Psoas muscle (tissue), 8 donors: Measurements from ENCODE around the gene TMEM82. TPM values are rescaled to one million over a fixed set of nuclear protein-coding genes. Genes with fewer than 3 reads are reported as not detected.
"Not testable (repeated sequence)": the region's sequence is repeated elsewhere in the genome, so short reads cannot be mapped to it uniquely, and the experiment has no call there.

ENCODE experiments used
- ATAC-seq, 4 donors: fragments of 200-7000 bp; cut with Tn5 transposase; one replicate each; pipeline ENCODE4 v1.9.1; 2020; ENCODE audit warnings: moderate library complexity in 3 of 4, mild to moderate bottlenecking in 2 of 4
- DNase-seq, 2 donors: peaks; one replicate each; pipeline ENCODE4 v3.0.0-alpha.2; 2020
- H3K27ac ChIP-seq: fragments of 200-600 bp; one replicate; pipeline ENCODE4 v1.8.0; 2022
- H3K27me3 ChIP-seq, 3 donors: fragments of 200-600 bp in 1 of 3; one replicate each; pipeline versions ENCODE4 v1.6.1 to v1.8.0; 2013 to 2022; ENCODE audit warnings: low read length in 2 of 3, mild to moderate bottlenecking in 2 of 3, moderate library complexity in 1 of 3; ENCODE audit not compliant: insufficient read depth in 3 of 3
- H3K36me3 ChIP-seq, 2 donors: fragments of 200-600 bp in 1 of 2; one replicate each; pipeline versions ENCODE4 v1.6.1 to v1.8.0; 2013 to 2022; ENCODE audit warnings: low read depth in 1 of 2, mild to moderate bottlenecking in 1 of 2, moderate library complexity in 1 of 2; ENCODE audit not compliant: insufficient read depth in 1 of 2
- H3K4me1 ChIP-seq: fragments of 200-600 bp; one replicate; pipeline ENCODE4 v1.8.0; 2022
- H3K4me3 ChIP-seq: fragments of 200-600 bp; one replicate; pipeline ENCODE4 v1.8.0; 2022; ENCODE audit warnings: mild to moderate bottlenecking
- H3K9me3 ChIP-seq: fragments of 200-600 bp; one replicate; pipeline ENCODE4 v1.8.0; 2022
- WGBS, 3 donors: extraction: QIAGEN DNeasy Blood & Tissue Kit; methylation state at CpG; one replicate each; pipeline versions ENCODE4 v1.1.6 to v1.1.7; 2013; 5-methylcytosine and 5-hydroxymethylcytosine counted together
- intact Hi-C, 2 donors: fragments of 100-400 bp; cut with DNase I; formaldehyde crosslinking; loops; one replicate each; pipeline versions ENCODE4 v1.11.0 to v1.14.2; 2022
- long read RNA-seq, 2 donors: library from polyadenylated mRNA; unstranded; transcript quantifications; one replicate each; pipeline ENCODE4 v2.0.0, GENCODE V29; 2021
- polyA plus RNA-seq, 3 donors: library from polyadenylated mRNA; stranded (reverse); fragments of 200-250 nt; gene quantifications; one replicate each; pipeline ENCODE4 v1.2.3, GENCODE V29; 2013
- total RNA-seq, 4 donors: library from RNA; stranded (reverse); fragmentation: NEBNext Ultra II Directional in 2 of 4; extraction: Animal tissue kit (Norgen Biotek cat#: 25700) in 2 of 4; gene quantifications; one replicate each; pipeline versions ENCODE4 v1.2.1 to v1.2.4, GENCODE V29; 2021 to 2023
- TF ChIP-seq, protein P1 (sequence below): fragments of 200-600 bp; IDR thresholded peaks from one replicate; pipeline ENCODE4 v1.8.0; 2022; ENCODE audit warnings: antibody characterized with exemption
- donor health status: healthy with polysubstance abuse.
- donor health status: DM: no; HTN: no; CAD: no; lungs with moderate emphysema.
- donor health status: Bipolar disorder and iron deficiency.
- donor health status: healthy.
- donor health status: DM: yes; HTN: yes; CAD: no.
- donor health status: DM: no; HTN: no; CAD: no.
- donor health status: DM: no; HTN: no; CAD: no.
- donor health status: DM: yes; HTN: yes; CAD: no.

TMEM82 gene
- not detected for total RNA-seq
- not detected for polyA plus RNA-seq
- long read RNA-seq, donor 1 = 0 reads
- long read RNA-seq, donor 2 = 0 reads

DNA sequence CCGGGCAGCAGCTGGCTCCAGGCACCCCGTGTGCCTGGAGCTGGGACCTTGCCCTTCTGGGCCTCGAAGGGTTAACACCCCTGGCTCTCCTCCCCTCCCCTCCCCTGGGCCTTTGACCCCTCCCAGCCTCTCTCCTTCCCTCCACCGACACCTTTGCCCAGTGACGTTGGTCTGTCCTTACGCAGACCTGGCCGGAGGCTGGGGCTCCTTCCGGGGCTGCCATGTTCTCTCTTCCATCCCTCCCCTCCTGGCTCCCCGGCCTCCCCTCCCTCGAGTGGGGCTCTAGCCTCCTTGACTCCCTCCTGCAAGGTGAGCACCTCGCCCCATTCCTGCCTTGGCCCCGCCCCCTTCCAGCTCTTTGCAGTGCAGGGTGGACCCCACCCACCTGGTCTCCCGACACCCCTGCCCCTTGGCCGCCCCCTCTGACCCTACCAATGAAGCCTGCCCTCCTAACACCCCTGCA is at the start of gene TMEM82:
TSS of gene TMEM82 (plus strand) at position 161 of the 463 bp plus-strand sequence. CDS start at position 222, 61 bp downstream.
- H3K9me3 ChIP-seq = no peaks in the 10 kb centered on the region
- DNase-seq (no peak), ATAC-seq (no peak)
- H3K4me1 ChIP-seq = peaks cover 11% of the 10 kb centered on the region
- TF ChIP-seq, protein P1, sequence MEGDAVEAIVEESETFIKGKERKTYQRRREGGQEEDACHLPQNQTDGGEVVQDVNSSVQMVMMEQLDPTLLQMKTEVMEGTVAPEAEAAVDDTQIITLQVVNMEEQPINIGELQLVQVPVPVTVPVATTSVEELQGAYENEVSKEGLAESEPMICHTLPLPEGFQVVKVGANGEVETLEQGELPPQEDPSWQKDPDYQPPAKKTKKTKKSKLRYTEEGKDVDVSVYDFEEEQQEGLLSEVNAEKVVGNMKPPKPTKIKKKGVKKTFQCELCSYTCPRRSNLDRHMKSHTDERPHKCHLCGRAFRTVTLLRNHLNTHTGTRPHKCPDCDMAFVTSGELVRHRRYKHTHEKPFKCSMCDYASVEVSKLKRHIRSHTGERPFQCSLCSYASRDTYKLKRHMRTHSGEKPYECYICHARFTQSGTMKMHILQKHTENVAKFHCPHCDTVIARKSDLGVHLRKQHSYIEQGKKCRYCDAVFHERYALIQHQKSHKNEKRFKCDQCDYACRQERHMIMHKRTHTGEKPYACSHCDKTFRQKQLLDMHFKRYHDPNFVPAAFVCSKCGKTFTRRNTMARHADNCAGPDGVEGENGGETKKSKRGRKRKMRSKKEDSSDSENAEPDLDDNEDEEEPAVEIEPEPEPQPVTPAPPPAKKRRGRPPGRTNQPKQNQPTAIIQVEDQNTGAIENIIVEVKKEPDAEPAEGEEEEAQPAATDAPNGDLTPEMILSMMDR = no peak
- peaks cover 0 to 8% of the 10 kb centered on the region in 2 donors for H3K36me3 ChIP-seq
- peak within 1 kb of the TSS; percentile 32 for H3K27ac ChIP-seq
- no peak within 1 kb of the TSS for H3K4me3 ChIP-seq
- intact Hi-C loops = no loop called here
- H3K27me3 ChIP-seq = no peaks in the 10 kb centered on the region
- 43 to 56% (median 46%) methylated on average over 11 to 14 of the region's 14 CpGs for WGBS, 3 donors

DNA sequence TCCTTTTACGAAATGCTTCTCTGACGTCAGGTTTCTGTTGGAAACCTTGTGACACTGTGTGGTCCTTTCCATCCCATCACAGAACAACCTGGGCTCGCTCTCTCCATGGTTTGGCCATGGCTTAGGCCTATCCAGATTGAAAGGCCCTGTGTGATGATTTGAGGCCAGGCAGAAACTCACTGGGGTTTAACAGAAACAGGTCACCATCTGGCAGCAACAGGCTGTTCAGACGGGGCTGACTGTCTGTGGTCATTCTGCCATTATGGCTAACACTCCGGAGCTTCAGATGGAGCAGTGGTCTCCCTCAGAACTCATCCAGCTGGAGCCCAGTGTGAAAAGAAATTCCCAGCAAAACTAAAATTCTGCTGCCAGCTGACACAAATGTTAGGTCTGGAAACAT is 48.9 kb upstream of the TMEM82 start:
- H3K9me3 ChIP-seq = no peaks in the 10 kb centered on the region
- intact Hi-C loops = no loop called here
- 62 to 77% (median 66%) methylated on average over 5 of the region's 5 CpGs for WGBS, 3 donors

DNA sequence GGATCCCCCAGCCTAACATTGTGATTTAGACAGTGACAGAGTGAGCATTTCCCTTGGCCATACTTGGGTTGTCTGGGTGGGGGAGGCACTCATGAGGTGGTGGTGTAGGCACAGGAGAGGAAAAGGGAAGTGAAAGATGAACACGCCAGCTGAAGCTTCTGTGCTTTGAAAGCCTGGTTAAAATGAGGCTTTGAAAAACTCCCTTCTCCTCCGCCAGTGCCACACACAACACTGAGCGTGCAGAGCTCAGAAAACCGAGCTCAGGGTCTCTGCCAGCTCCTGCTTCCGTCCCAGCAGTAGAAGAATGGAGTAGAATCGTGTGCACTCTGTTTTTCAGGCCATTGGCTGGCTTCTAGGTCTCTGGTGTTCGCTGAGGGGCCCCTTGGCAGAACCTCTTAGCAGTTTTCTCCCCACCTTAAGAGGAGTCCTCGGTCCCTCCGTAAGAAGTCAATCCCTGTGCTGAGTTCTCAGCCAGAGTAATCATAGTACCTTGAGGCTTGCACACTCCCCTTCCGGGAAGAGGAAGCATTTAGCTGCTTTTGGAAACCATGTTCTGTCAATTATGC is 45.3 kb upstream of the TMEM82 start:
- Histone ChIP-seq H3K4me3 (peak overlapping the region; percentile 8), H3K9me3 (no peaks in the 10 kb centered on the region), H3K27me3 (no peaks in the 10 kb centered on the region), H3K36me3 (peaks cover 6 to 16% of the 10 kb centered on the region in 2 donors), H3K4me1 (peaks cover 42% of the 10 kb centered on the region), H3K27ac (peak overlapping the region; percentile 3)
- TF ChIP-seq, protein P1 = no peak
- peak in 2 of 4 donors; percentile 20 to 32 for ATAC-seq
- DNase-seq = no peak
- intact Hi-C loops = no loop called here
- 35 to 59% (median 39%) methylated on average over 10 of the region's 10 CpGs for WGBS, 3 donors

More for the DNA sequence above, 48.9 kb upstream of the TMEM82 start:
- Histone ChIP-seq H3K27me3 (no peaks in the 10 kb centered on the region), H3K4me3 (no peak overlapping the region), H3K4me1 (peaks cover 42% of the 10 kb centered on the region), H3K27ac (no peak overlapping the region), H3K36me3 (peaks cover 6 to 14% of the 10 kb centered on the region in 2 donors)
- DNase-seq (no peak), ATAC-seq (no peak)
- TF ChIP-seq, protein P1 = no peak

DNA sequence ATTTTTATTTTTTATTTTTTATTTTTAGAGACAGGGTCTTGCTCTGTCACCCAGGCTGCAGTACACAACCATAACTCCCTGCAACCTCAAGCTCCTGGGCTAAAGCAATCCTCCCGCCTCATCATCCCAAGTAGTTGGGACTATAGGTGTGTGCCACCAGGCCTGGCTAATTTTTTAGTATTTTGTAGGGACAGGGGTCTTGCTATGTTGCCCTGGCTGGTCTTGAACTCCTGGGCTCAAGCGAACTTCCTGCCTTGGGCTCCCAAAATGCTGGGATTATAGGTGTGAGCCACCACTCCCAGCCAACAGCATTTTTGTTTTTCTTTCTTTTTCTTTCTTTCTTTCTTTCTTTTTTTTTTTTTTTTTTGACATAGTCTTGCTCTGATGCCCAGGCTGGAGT is 44.1 kb upstream of the TMEM82 start:
- H3K36me3 ChIP-seq = peaks cover 6 to 19% of the 10 kb centered on the region in 2 donors
- H3K9me3 ChIP-seq = no peaks in the 10 kb centered on the region
- H3K4me3 ChIP-seq = no peak overlapping the region
- intact Hi-C loops = no loop called here
- H3K4me1 ChIP-seq = peaks cover 42% of the 10 kb centered on the region
- no peaks in the 10 kb centered on the region for H3K27me3 ChIP-seq
- TF ChIP-seq, protein P1 = no peak
- no peak for ATAC-seq
- no peak for DNase-seq
- WGBS, 3 donors = 98 to 100% (median 100%) methylated on average over 2 of the region's 2 CpGs
- H3K27ac ChIP-seq = no peak overlapping the region

DNA sequence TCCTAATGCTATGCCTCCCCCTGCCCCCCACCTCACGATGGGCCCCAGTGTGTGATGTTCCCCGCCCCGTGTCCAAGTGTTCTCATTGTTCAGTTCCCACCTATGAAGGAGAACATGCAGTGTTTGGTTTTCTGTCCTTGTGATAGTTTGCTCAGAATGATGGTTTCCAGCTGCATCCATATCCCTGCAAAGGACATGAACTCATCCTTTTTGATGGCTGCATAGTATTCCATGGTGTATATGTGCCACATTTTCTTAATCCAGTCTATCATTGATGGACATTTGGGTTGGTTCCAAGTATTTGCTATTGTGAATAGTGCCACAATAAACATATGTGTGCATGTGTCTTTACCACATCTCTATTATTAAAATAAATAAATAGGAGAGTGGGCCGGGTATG is 43.0 kb upstream of the TMEM82 start:
- H3K27me3 ChIP-seq, H3K4me3 ChIP-seq, DNase-seq, H3K27ac ChIP-seq, H3K9me3 ChIP-seq, ATAC-seq, intact Hi-C loops: not testable (repeated sequence)
- WGBS, 3 donors = 96 to 99% (median 96%) methylated on average over 4 of the region's 4 CpGs
- Histone ChIP-seq H3K4me1 (peaks cover 54% of the 10 kb centered on the region), H3K36me3 (peaks cover 6 to 19% of the 10 kb centered on the region in 2 donors)
